ENCODE results near the gene FYB1.

DNA sequence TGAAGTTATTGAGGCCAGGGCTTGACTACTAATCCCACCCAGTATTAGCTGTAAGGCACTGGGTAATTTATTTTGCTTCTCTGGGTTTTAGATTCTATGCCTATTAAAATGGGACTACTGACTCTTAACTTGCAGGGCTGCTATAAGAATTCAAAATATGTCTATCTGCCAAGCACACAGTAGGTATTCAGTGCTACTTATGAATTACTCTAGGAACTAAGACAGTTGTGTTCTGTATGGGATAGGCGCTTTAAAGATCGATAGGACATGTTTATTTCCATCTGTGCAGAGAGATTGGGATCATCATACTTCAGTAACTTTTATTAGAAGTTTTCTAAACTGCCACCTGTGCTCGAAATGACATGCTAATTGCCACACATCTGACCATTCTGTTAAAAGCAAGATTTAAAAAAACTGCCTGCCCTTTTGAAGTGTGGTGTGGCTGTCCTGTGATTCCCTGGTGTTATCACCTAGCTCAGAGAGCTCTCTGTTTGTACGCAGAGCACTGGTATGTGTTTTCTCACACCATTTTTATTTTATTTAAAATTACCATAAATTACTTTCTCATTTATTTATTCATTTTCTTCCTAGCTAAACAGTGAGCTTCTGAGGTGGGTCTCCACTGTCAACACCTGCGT lies 58.7 kb downstream of the FYB1 start:
- TF ChIP-seq, protein P1, sequence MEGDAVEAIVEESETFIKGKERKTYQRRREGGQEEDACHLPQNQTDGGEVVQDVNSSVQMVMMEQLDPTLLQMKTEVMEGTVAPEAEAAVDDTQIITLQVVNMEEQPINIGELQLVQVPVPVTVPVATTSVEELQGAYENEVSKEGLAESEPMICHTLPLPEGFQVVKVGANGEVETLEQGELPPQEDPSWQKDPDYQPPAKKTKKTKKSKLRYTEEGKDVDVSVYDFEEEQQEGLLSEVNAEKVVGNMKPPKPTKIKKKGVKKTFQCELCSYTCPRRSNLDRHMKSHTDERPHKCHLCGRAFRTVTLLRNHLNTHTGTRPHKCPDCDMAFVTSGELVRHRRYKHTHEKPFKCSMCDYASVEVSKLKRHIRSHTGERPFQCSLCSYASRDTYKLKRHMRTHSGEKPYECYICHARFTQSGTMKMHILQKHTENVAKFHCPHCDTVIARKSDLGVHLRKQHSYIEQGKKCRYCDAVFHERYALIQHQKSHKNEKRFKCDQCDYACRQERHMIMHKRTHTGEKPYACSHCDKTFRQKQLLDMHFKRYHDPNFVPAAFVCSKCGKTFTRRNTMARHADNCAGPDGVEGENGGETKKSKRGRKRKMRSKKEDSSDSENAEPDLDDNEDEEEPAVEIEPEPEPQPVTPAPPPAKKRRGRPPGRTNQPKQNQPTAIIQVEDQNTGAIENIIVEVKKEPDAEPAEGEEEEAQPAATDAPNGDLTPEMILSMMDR (IDR thresholded peaks at IDR 0.05; ENCODE audit: insufficient read depth, low read depth, low read length): no peak
- no peak for TF ChIP-seq EZH2 (IDR thresholded peaks at IDR 0.05; ENCODE audit: insufficient read depth, low read length)
